ENCODE measurements around the gene KCNAB3. TPM values are rescaled to one million over a fixed set of nuclear protein-coding genes. Genes with fewer than 3 reads are reported as not detected.
A peak's percentile ranks its signal among the peaks of the same experiment; 100 is the strongest.
"Not testable (repeated sequence)": the region's sequence is repeated elsewhere in the genome, so short reads cannot be mapped to it uniquely, and the experiment has no call there.

Gene KCNAB3
- total and polyA plus RNA-seq, 9 donors = 2.4 to 9.5 (median 5.0) TPM

DNA sequence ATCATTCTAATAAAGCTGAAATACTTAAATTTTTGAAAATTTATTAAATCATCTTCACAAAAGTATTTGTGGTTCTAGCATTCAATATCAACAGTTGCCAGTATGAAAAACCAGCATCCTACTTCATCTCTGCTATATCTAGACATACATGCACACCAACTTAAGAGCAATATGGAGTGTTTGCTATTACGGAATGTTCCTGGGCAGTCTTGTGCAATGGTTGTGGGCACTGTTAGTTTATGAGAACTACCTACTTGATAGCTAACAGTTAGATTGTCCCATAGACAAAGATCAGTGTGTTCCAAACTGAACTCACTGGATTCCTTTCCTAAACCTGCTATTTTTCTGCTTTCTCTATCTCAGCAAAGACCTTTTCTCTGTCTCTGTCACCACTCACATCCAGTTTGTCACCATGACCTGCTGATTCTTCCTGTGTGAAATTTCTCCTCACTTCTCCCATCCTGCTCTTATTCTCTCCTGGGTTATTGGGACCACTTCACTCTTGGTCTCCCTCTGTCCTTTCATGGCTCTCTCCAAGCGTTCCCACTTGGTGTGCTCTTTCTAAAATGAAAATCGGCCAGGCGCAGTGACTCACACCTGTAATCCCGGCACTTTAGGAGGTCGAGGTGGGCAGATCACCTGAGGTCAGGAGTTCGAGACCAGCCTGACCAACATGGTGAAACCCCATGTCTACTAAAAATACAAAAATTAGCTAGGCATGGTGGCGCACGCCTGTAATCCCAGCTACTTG is 30.0 kb upstream of the KCNAB3 start:
- Histone ChIP-seq H3K4me1 (ENCODE audit: control insufficient read depth, insufficient read depth, low read length) (no peaks in the 10 kb centered on the region), H3K9me3 (replicated peaks; ENCODE audit: control insufficient read depth, low read depth, low read length) (no peaks in the 10 kb centered on the region), H3K27me3 (ENCODE audit: control insufficient read depth, insufficient read depth, low read length) (peaks cover 2% of the 10 kb centered on the region), H3K4me3 (ENCODE audit: low read length) (no peak overlapping the region), H3K36me3 (ENCODE audit: control insufficient read depth, insufficient read depth, low read length) (no peaks in the 10 kb centered on the region), H3K27ac (ENCODE audit: low read length) (no peak overlapping the region)
- WGBS (ENCODE audit: insufficient coverage) = 94% methylated on average over 6 of the region's 9 CpGs
- no peak for DNase-seq

DNA sequence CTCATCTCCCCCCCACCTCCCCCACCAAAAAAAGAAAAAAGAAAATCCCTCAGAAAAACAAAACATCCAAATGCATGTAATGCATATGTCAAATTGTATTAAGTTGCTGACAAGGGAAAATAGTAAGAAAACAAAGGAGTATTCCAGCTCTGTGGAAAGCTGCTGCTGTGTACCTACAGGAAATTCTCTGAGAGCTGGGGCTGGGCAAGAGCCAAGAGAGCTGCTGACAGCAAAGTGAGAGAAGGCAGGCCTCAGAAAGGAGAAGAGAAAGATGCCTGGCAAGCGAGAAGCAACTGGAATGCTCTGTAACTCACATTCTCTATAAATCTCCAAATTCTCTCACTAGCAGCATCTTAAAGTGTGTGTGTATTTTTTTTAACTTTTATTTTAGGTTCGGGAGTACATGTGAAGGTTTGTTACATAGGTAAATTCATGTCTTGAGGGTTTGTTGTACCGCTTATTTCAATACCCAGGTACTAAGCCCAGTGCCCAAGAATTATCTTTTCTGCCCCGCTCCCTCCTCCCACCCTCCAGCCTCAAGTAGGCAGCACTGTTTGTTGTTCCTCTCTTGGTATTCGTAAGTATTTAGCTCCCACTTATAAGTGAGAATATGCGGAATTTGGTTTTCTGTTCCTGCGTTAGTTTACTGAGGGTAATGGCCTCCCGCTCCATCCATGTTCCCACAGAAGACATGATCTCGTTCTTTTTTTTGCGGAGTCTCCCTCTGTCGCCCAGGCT is 26.7 kb upstream of the KCNAB3 start:
- Histone ChIP-seq H3K27me3 (ENCODE audit: control insufficient read depth, insufficient read depth, low read length) (no peaks in the 10 kb centered on the region), H3K4me3 (ENCODE audit: low read length) (no peak overlapping the region), H3K36me3 (ENCODE audit: control insufficient read depth, insufficient read depth, low read length) (no peaks in the 10 kb centered on the region), H3K27ac (ENCODE audit: low read length) (no peak overlapping the region), H3K4me1 (ENCODE audit: control insufficient read depth, insufficient read depth, low read length) (no peaks in the 10 kb centered on the region), H3K9me3 (replicated peaks; ENCODE audit: control insufficient read depth, low read depth, low read length) (no peaks in the 10 kb centered on the region)
- 100% methylated on average over 1 of the region's 11 CpGs for WGBS (ENCODE audit: insufficient coverage)
- DNase-seq = peak; percentile 75

DNA sequence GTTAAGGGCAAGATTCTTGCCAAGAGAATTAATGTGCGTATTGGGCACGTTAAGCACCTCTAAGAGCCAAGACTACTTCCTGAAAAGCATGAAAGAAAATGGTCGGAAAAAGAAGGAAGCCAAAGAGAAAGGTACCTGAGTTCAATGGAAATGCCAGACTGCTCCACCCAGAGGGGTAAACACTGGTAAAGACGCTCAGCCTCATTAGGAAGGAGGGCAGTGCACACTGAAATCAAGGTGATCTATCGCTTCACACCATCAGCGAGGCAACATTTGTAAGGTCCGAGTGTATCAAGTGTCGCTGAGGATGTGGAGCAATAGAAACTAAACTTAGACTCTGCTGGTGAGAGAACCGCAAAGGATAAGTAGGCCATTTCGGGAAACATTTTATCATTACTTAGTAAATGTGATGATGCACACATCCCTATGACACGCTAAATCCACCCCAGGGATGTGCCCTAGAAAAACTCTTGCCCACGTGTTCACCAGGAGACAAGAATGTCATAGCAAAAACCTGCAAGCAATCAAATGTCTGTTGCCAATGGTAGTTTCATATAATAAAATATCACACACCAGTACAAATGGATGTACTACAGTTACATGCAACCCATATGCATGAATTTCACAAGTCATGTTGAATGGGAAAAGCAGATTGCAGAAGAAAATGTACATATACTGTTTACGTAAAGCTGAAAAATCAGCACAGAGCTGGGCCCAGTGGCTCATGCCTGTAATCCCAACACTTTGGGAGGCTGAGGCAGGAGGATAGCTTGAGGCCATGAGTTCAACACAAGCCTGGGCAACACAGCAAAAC is 26.0 kb upstream of the KCNAB3 start:
- no peak for DNase-seq
- 55% methylated on average over 8 of the region's 13 CpGs for WGBS (ENCODE audit: insufficient coverage)
- no peaks in the 10 kb centered on the region for H3K9me3 ChIP-seq (replicated peaks; ENCODE audit: control insufficient read depth, low read depth, low read length)
- no peak overlapping the region for H3K4me3 ChIP-seq (ENCODE audit: low read length)
- no peaks in the 10 kb centered on the region for H3K36me3 ChIP-seq (ENCODE audit: control insufficient read depth, insufficient read depth, low read length)
- H3K4me1 ChIP-seq (ENCODE audit: control insufficient read depth, insufficient read depth, low read length) = no peaks in the 10 kb centered on the region
- H3K27ac ChIP-seq (ENCODE audit: low read length) = no peak overlapping the region
- H3K27me3 ChIP-seq (ENCODE audit: control insufficient read depth, insufficient read depth, low read length) = no peaks in the 10 kb centered on the region

DNA sequence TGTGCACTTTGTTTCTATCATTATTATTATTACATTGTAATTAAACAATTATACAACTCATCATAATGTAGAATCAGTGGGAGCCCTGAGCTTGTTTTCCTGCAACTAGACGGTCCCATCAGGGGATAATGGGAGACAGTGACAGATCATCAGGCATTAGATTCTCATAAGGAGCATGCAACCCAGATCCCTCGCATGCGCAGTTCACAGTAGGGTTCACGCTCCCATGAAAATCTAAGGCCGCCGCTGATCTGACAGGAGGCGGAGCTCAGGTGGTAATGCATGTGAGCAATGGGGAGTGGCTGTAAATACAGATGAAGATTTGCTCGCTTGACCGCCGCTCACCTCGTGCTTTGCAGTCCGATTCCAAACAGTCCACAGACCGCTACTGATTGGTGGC is 23.6 kb upstream of the KCNAB3 start:
- not testable (repeated sequence) for H3K9me3 ChIP-seq (replicated peaks; ENCODE audit: control insufficient read depth, low read depth, low read length); DNase-seq; H3K27me3 ChIP-seq (ENCODE audit: control insufficient read depth, insufficient read depth, low read length); H3K4me3 ChIP-seq (ENCODE audit: low read length); H3K4me1 ChIP-seq (ENCODE audit: control insufficient read depth, insufficient read depth, low read length); H3K36me3 ChIP-seq (ENCODE audit: control insufficient read depth, insufficient read depth, low read length); H3K27ac ChIP-seq (ENCODE audit: low read length)
- 94% methylated on average over 13 of the region's 13 CpGs for WGBS (ENCODE audit: insufficient coverage)

DNA sequence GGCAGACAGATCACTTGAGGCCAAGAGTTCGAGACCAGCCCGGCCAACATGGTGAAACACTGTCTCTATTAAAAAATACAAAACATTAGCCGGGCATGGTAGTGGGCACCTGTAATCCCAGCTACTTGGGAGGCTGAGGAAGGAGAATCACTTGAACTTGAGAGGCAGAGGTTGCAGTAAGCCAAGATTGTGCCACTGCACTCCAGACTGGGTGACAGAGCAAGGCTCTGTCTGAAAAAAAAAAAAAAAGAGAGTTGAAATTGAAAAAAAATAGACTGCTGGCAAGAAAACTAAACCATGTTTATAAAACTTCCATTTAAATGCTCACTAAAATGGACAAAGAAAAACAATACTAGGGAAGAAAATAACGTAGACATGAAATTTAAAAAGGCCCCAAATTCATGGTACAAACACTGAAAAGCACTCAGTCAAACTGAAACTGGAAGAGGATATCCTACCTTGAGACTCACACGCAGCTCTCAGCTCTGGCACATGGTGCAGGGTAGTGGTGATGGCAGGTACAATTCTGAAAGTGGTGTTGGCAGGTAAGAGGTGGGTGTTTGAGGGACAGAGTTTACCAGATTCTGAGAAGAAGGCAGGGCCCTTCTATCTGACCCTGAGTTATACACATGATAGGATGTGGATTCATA is 21.6 kb upstream of the KCNAB3 start:
- no peaks in the 10 kb centered on the region for H3K9me3 ChIP-seq (replicated peaks; ENCODE audit: control insufficient read depth, low read depth, low read length)
- H3K27me3 ChIP-seq (ENCODE audit: control insufficient read depth, insufficient read depth, low read length) = no peaks in the 10 kb centered on the region
- no peak overlapping the region for H3K4me3 ChIP-seq (ENCODE audit: low read length)
- DNase-seq = no peak
- WGBS (ENCODE audit: insufficient coverage) = 85% methylated on average over 2 of the region's 5 CpGs
- peaks cover 27% of the 10 kb centered on the region for H3K36me3 ChIP-seq (ENCODE audit: control insufficient read depth, insufficient read depth, low read length)
- no peaks in the 10 kb centered on the region for H3K4me1 ChIP-seq (ENCODE audit: control insufficient read depth, insufficient read depth, low read length)
- H3K27ac ChIP-seq (ENCODE audit: low read length) = no peak overlapping the region

DNA sequence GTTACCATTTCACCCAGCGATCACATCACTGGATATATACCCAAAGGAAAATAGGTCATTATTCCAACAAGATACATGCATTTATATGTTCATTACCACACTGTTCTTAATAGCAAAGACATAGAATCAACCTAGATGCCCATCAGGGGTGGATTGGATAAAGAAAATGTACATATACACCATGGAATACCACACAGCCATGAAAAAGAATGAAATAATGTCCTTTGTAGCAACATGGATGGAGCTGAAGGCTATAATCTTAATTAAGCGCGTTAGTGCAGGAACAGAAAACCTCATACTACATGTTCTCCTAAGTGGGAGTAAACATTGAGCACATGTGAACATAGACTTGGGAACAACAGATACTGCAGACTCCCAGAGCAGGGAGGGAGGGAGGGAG is 20.9 kb upstream of the KCNAB3 start:
- Histone ChIP-seq H3K27ac (ENCODE audit: low read length) (no peak overlapping the region), H3K36me3 (ENCODE audit: control insufficient read depth, insufficient read depth, low read length) (peaks cover 34% of the 10 kb centered on the region), H3K4me3 (ENCODE audit: low read length) (no peak overlapping the region), H3K27me3 (ENCODE audit: control insufficient read depth, insufficient read depth, low read length) (no peaks in the 10 kb centered on the region), H3K9me3 (replicated peaks; ENCODE audit: control insufficient read depth, low read depth, low read length) (no peaks in the 10 kb centered on the region), H3K4me1 (ENCODE audit: control insufficient read depth, insufficient read depth, low read length) (no peaks in the 10 kb centered on the region)
- WGBS (ENCODE audit: insufficient coverage) = no CpG with 5 or more reads among the region's 3 CpGs
- no peak for DNase-seq

DNA sequence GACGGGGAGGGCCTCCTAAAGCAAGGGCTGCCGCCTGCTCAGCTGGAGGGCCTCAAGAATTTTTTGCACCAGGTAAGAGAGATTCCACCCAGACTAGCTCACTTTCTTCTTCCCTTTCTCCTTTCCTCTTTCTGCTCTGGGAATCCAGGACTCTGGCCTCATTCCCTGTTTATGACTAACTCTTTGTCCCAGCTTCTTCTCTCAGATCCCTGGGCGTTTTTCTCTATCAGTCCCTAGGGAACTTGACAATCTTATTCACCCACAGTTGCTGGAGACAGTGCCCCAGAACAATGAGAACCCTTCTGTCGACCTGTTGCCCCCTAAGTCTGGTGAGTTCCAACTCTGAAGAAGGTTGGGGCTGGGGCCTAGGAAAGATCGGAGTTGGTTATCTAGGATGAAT is 18.0 kb upstream of the KCNAB3 start:
- no peak for DNase-seq
- Histone ChIP-seq H3K4me3 (ENCODE audit: low read length) (no peak overlapping the region), H3K4me1 (ENCODE audit: control insufficient read depth, insufficient read depth, low read length) (peaks cover 9% of the 10 kb centered on the region), H3K27ac (ENCODE audit: low read length) (no peak overlapping the region), H3K36me3 (ENCODE audit: control insufficient read depth, insufficient read depth, low read length) (peaks cover 58% of the 10 kb centered on the region), H3K9me3 (replicated peaks; ENCODE audit: control insufficient read depth, low read depth, low read length) (no peaks in the 10 kb centered on the region), H3K27me3 (ENCODE audit: control insufficient read depth, insufficient read depth, low read length) (no peaks in the 10 kb centered on the region)
- 89% methylated on average over 5 of the region's 5 CpGs for WGBS (ENCODE audit: insufficient coverage)

DNA sequence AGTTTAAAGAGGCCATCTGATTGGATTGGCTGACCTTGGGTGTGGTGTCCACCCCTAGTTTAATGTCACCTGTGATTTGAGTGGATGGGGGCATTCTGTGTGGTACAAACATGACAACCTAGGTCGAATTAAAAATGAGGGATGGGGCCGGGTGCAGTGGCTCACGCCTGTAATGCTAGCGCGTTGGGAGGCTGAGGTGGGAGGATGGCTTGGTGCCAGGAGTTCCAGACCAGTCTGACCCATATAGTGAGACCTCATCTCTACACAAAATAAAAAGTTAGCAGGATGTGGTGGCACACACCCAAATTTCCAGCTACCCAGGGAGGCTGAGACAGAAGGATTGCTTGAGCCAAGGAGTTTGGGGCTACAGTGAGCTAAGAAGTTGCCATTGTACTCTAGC is 16.8 kb upstream of the KCNAB3 start:
- Histone ChIP-seq H3K27ac (ENCODE audit: low read length) (no peak overlapping the region), H3K4me1 (ENCODE audit: control insufficient read depth, insufficient read depth, low read length) (peaks cover 9% of the 10 kb centered on the region), H3K9me3 (replicated peaks; ENCODE audit: control insufficient read depth, low read depth, low read length) (no peaks in the 10 kb centered on the region), H3K36me3 (ENCODE audit: control insufficient read depth, insufficient read depth, low read length) (peaks cover 61% of the 10 kb centered on the region), H3K27me3 (ENCODE audit: control insufficient read depth, insufficient read depth, low read length) (no peaks in the 10 kb centered on the region), H3K4me3 (ENCODE audit: low read length) (no peak overlapping the region)
- no CpG with 5 or more reads among the region's 5 CpGs for WGBS (ENCODE audit: insufficient coverage)
- DNase-seq = no peak

DNA sequence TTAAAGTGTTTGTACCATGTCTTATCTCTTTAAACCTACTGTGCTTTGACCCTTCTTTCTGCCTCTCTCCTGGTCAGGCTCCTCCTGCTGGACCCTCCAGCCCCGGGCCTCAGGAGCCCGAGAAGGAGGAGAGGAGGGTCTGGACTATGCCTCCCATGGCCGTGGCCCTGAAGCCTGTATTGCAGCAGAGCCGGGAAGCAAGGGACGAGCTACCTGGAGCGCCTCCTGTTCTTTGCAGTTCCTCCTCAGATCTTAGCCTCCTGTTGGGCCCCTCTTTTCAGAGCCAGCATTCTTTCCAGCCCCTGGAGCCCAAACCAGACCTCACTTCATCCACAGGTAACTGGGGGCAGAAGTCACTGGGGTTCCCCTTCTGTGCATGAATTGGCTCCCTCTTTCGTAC is 16.0 kb upstream of the KCNAB3 start:
- DNase-seq = no peak
- WGBS (ENCODE audit: insufficient coverage) = 86% methylated on average over 7 of the region's 7 CpGs
- Histone ChIP-seq H3K4me3 (ENCODE audit: low read length) (no peak overlapping the region), H3K27me3 (ENCODE audit: control insufficient read depth, insufficient read depth, low read length) (no peaks in the 10 kb centered on the region), H3K36me3 (ENCODE audit: control insufficient read depth, insufficient read depth, low read length) (peaks cover 67% of the 10 kb centered on the region), H3K4me1 (ENCODE audit: control insufficient read depth, insufficient read depth, low read length) (peaks cover 9% of the 10 kb centered on the region), H3K27ac (ENCODE audit: low read length) (no peak overlapping the region), H3K9me3 (replicated peaks; ENCODE audit: control insufficient read depth, low read depth, low read length) (no peaks in the 10 kb centered on the region)

DNA sequence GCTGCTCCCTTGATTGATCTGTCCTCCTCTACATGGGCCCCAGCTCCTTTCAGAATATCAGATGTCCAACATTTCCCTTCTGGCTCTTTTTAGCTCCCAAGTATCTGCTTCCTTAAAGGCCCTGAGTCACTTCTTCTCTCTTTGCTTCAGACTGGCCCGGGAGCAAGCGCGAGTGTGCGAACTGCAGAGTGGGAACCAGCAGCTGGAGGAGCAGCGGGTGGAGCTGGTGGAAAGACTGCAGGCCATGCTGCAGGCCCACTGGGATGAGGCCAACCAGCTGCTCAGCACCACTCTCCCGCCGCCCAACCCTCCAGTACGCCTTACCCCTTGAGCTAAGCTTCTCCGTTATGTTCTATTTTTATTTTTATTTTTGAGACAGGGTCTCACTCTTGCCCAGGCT is 14.7 kb upstream of the KCNAB3 start:
- peaks cover 9% of the 10 kb centered on the region for H3K4me1 ChIP-seq (ENCODE audit: control insufficient read depth, insufficient read depth, low read length)
- DNase-seq = no peak
- H3K4me3 ChIP-seq (ENCODE audit: low read length) = no peak overlapping the region
- 82% methylated on average over 7 of the region's 9 CpGs for WGBS (ENCODE audit: insufficient coverage)
- H3K9me3 ChIP-seq (replicated peaks; ENCODE audit: control insufficient read depth, low read depth, low read length) = no peaks in the 10 kb centered on the region
- no peaks in the 10 kb centered on the region for H3K27me3 ChIP-seq (ENCODE audit: control insufficient read depth, insufficient read depth, low read length)
- H3K27ac ChIP-seq (ENCODE audit: low read length) = no peak overlapping the region
- peaks cover 79% of the 10 kb centered on the region for H3K36me3 ChIP-seq (ENCODE audit: control insufficient read depth, insufficient read depth, low read length)
